D721Med (cell line): ENCODE results near the gene MICB.

Experiments used
- DNase-seq: peaks from one replicate; pipeline ENCODE4 v3.0.0; 2011; ENCODE audit warnings: low spot score; ENCODE audit not compliant: insufficient read length
- FAIRE-seq: peaks from 2 replicates; lab custom pipeline; 2011; peaks lifted over from hg19 to GRCh38; lab: Jason Lieb, UNC
- CTCF ChIP-seq: IDR thresholded peaks from 2 replicates; pipeline ENCODE4 v1.5.1; 2012; ENCODE audit warnings: mild to moderate bottlenecking, control low read depth; ENCODE audit not compliant: insufficient read depth; ENCODE audit errors: missing control alignments

Gene MICB

GRCh38 chr6:31513456-31514165 is 15.7 kb downstream of the MICB start:
- DNase-seq (no peak), FAIRE-seq (no peak)
- no peak for TF ChIP-seq CTCF

- no peak for DNase-seq
- no peak for TF ChIP-seq CTCF
- no peak for FAIRE-seq
Observed at GRCh38 chr6:31521835-31522234, 23.9 kb downstream of the MICB start.

GRCh38 chr6:31525553-31525931 is 27.6 kb downstream of the MICB start:
- TF ChIP-seq CTCF, result no peak
- no peak for DNase-seq
- no peak for FAIRE-seq

- DNase-seq (no peak), FAIRE-seq (no peak)
- no peak for TF ChIP-seq CTCF
Observed at GRCh38 chr6:31525932-31526591, 28.1 kb downstream of the MICB start.

GRCh38 chr6:31528307-31528777 is 30.4 kb downstream of the MICB start:
- no peak for DNase-seq
- FAIRE-seq, result no peak
- no peak for TF ChIP-seq CTCF

GRCh38 chr6:31528821-31529328 is 30.9 kb downstream of the MICB start, which contains the start of gene MCCD1:
Gene MCCD1, plus strand, starts transcription at chr6:31528962. Its CDS starts 53 bp downstream, at chr6:31529015.
- DNase-seq (no peak), FAIRE-seq (no peak)
- TF ChIP-seq CTCF, result no peak
